ENCODE data around the gene SPRTN. TPM values are rescaled to one million over a fixed set of nuclear protein-coding genes. Genes with fewer than 3 reads are reported as not detected.

Gene SPRTN
- total and polyA plus RNA-seq, 10 donors, result 3.1 to 28.7 (median 11.6) TPM

GRCh38 chr1:231322880-231323530, 15.1 kb upstream of the SPRTN start:
- H3K27ac ChIP-seq, result no peak overlapping the region
- H3K9me3 ChIP-seq, result no peaks in the 10 kb centered on the region
- intact Hi-C loops (cut with DNase I; ENCODE audit: low total_unique reads), result no loop called here
- DNase-seq, result no peak
- no peak overlapping the region for H3K4me3 ChIP-seq
- 71 to 80% (median 78%) methylated on average over 7 of the region's 7 CpGs for WGBS, 5 donors
- H3K4me1 ChIP-seq, result no peaks in the 10 kb centered on the region
- TF ChIP-seq CTCF (IDR thresholded peaks at IDR 0.05 in 8 of 11, conservative IDR thresholded peaks at IDR 0.05 in 3 of 11) (no peak), POLR2A (IDR thresholded peaks at IDR 0.05) (no peak)
- no peaks in the 10 kb centered on the region for H3K27me3 ChIP-seq (replicated peaks in 1 of 7)
- H3K36me3 ChIP-seq, result no peaks in the 10 kb centered on the region

DNA sequence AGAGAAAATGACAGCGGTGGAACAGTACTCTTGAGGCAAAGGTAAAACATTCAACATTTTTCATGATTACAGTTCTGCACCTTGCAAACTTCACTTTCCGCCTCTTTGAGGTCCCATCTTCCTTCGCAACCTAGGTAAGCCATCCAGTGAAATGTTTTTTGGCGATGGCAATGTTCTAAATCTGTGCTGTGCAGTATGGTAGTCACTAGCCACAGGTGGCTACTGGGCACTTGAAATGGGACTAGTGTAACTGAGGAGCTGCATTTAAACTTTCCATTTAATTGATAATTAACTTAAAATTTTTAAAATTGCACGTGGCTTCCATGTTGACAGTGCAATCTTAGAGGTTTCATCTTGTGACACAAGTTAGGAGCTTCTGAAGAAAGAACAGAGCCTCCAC, 13.4 kb upstream of the SPRTN start:
- Histone ChIP-seq H3K4me1 (no peaks in the 10 kb centered on the region), H3K9me3 (no peaks in the 10 kb centered on the region), H3K27ac (no peak overlapping the region), H3K27me3 (replicated peaks in 1 of 7) (no peaks in the 10 kb centered on the region), H3K4me3 (no peak overlapping the region), H3K36me3 (no peaks in the 10 kb centered on the region)
- DNase-seq, result no peak
- intact Hi-C loops (cut with DNase I; ENCODE audit: low total_unique reads), result no loop called here
- TF ChIP-seq POLR2AphosphoS5 (IDR thresholded peaks at IDR 0.05) (no peak), CTCF (IDR thresholded peaks at IDR 0.05 in 8 of 11, conservative IDR thresholded peaks at IDR 0.05 in 3 of 11) (no peak), POLR2A (IDR thresholded peaks at IDR 0.05) (no peak)
- 84 to 90% (median 88%) methylated on average over 5 of the region's 5 CpGs for WGBS, 5 donors

GRCh38 chr1:231326248-231326647, 11.8 kb upstream of the SPRTN start:
- DNase-seq, result no peak
- intact Hi-C loops (cut with DNase I; ENCODE audit: low total_unique reads), result no loop called here
- TF ChIP-seq POLR2AphosphoS5 (IDR thresholded peaks at IDR 0.05) (no peak), CTCF (IDR thresholded peaks at IDR 0.05 in 8 of 11, conservative IDR thresholded peaks at IDR 0.05 in 3 of 11) (no peak), POLR2A (IDR thresholded peaks at IDR 0.05) (no peak)

DNA sequence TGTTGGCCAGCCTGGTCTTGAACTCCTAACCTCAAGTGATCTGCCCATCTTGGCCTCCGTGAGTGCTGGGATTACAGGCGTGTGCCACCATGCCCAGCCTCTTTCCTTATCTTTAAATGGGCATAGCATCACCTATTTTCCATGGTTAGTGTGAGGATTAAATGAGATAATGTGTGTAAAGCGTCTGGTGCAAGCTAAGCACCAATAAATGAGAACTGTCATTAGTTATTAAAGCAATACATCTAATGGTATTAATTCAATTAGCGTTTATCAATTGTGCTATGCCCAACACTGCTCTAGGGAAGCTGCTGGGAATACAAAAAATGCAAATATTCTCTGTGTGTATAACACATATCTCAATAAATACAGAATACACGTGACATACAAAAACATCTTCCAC, 10.5 kb upstream of the SPRTN start:
- whole genome bisulfite sequencing, 5 donors, result 88 to 91% (median 89%) methylated on average over 5 of the region's 5 CpGs
- no peak for DNase-seq
- H3K36me3 ChIP-seq, result peaks cover 0 to 19% (median 2%) of the 10 kb centered on the region in 6 donors
- intact Hi-C loops (cut with DNase I; ENCODE audit: low total_unique reads), result no loop called here
- no peaks in the 10 kb centered on the region for H3K9me3 ChIP-seq
- no peaks in the 10 kb centered on the region for H3K27me3 ChIP-seq (replicated peaks in 1 of 7)
- H3K4me3 ChIP-seq, result no peak overlapping the region
- TF ChIP-seq POLR2A (IDR thresholded peaks at IDR 0.05), result no peak
- TF ChIP-seq CTCF (IDR thresholded peaks at IDR 0.05 in 8 of 11, conservative IDR thresholded peaks at IDR 0.05 in 3 of 11), result no peak
- no peak for TF ChIP-seq POLR2AphosphoS5 (IDR thresholded peaks at IDR 0.05)
- H3K4me1 ChIP-seq, result peaks cover 0 to 14% (median 5%) of the 10 kb centered on the region in 6 donors
- no peak overlapping the region for H3K27ac ChIP-seq

More at GRCh38 chr1:231326248-231326647, 11.8 kb upstream of the SPRTN start:
- Histone ChIP-seq H3K27ac (no peak overlapping the region), H3K36me3 (peaks cover 0 to 6% (median 0%) of the 10 kb centered on the region in 6 donors), H3K4me3 (no peak overlapping the region), H3K9me3 (no peaks in the 10 kb centered on the region), H3K4me1 (no peaks in the 10 kb centered on the region), H3K27me3 (replicated peaks in 1 of 7) (no peaks in the 10 kb centered on the region)
- WGBS, 5 donors, result 79 to 94% (median 83%) methylated on average over 1 of the region's 1 CpG
